Raji (cell line): Measurements from ENCODE around the gene INHBA.

Source experiments
- POLR2A ChIP-seq: IDR thresholded peaks from 2 replicates; pipeline ENCODE4 v1.6.1; 2011; ENCODE audit warnings: low read depth, low read length, control low read depth; ENCODE audit not compliant: insufficient read depth

Gene INHBA

GRCh38 chr7:41729059-41729458 lies 26.2 kb upstream of the INHBA start:
- no peak for TF ChIP-seq POLR2A

- TF ChIP-seq POLR2A: no peak
Observed at GRCh38 chr7:41725013-41725412, 22.1 kb upstream of the INHBA start.

DNA sequence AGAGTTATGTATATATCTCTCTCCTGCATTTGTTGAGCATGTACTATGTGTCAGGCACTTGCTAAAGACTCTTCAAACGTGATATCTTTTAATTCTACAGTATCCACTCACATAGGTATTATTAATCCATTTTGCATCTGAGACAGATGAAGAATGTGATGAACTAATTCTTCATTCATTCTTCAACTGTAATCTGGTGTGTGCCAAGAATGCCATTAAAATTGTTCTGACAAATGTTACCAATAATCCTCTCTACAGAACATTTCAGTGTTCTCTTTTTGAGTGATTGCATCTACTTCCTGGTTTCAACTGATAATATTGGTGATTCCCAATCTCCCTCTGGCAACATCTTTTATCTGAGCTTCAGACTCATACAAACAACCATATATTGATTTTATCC lies 18.0 kb upstream of the INHBA start:
- TF ChIP-seq POLR2A: no peak

DNA sequence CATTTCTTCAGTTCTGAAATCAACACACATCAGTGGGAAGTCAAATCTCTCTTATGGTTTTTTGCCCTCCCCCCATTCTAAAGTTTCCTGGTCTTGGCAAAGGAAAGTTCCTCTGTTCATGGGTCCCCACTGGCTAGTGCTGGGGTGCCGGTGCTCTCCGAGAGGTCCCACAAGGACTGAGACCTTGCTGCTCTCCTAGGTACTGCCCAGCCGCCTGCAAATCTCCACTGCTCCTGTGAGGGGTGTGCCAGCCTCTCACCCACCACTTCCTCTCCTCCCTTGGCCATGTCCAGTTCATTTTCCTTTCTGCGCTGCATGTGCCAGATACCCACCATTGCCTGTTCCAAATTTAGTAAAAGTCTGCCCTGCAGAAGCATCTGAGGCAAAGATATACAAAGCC lies 17.2 kb upstream of the INHBA start:
- TF ChIP-seq POLR2A: no peak

DNA sequence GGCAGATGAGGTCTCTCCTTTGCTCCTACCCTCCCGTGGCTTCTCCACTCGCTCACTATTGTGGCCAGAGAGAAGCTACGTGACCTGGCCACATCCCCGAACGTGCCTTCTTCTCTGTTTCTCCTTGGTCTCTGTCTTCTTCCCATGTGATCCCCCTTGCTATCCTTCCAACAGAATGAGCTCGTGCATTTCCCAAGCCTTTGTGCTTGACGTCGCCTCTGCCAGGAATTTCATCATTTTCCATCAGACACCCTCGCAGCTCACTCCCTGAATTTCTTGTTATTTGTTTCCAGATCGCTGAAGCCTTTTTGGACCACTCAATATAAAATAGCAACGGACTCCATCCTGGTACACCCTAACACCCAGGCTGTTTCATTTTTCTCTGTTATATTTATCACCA lies 13.8 kb upstream of the INHBA start:
- no peak for TF ChIP-seq POLR2A

DNA sequence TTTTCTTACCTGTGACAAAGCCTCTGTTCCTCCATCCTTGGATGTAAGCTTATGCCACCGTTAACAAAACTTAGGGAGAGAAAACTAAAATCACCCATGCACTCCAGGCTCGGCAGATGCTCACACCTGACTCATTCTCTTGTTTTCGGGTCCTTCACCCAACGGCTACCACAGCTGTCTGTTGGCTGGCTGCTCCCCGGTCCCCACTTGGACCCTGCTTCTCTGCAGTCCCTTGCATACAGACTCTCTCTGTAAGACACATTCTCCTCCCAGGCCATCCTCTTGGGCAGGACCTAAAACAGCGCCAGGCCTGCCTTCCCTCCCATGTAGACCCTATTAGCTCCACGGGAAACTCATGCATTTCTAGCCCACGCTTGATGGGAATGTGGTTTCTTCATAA lies 12.1 kb upstream of the INHBA start:
- TF ChIP-seq POLR2A: no peak

- TF ChIP-seq POLR2A: no peak
Observed at GRCh38 chr7:41711283-41712064, 8.6 kb upstream of the INHBA start.

GRCh38 chr7:41710838-41711237 lies 7.9 kb upstream of the INHBA start:
- no peak for TF ChIP-seq POLR2A

DNA sequence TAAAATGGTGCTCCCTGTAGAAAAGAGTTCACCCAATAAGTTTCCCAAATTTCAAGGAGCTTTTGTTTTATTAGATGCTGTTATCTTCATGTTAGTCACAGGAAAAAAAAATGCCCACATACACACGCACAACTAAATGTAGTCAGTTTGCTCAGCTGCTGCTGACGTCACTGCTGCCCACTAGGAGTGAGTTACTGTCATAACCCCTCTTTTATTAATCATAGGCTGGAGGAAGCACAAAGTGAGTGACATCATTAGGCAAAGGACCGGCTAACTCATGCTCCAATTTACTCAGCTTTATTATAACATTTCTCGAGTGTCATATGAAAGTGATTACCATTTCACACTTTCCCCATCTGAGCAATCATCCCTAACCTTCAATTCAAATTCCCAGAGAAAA lies 6.7 kb upstream of the INHBA start:
- no peak for TF ChIP-seq POLR2A

- no peak for TF ChIP-seq POLR2A
Observed at GRCh38 chr7:41708581-41709358, 5.9 kb upstream of the INHBA start.

DNA sequence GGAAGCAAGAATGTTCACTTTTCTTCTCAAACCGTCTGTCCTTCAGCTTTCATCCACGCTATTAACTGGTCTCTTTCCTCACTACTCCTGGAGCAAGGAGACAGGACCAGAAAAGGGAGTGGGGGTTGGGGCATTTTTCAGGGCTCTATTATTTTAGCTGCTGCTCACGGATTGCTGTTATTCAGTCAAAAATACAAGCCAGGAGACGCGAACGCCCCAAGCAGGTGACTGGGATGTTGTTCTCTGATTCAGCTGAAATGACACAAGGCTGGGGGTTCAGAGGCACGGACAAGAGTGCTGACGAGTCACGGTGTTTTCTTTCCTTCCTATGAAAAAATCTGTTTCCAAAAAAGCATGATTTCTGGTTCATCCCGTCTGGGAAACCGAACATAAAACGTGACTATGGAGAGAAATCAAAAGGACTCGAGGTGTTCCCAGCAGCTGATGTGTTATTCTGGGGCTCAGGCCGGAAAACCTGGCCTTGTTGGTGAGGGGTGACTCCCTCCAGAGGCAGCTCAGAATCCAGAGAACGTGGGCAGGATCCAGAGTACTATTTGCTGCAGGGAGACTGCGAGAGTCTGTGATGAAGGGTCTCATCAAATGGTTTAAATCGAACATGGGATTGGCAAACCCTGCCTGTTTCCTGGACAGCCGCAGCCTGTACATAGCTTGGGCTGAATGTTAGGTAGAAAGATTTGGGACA lies 3.5 kb upstream of the INHBA start:
- TF ChIP-seq POLR2A: no peak

DNA sequence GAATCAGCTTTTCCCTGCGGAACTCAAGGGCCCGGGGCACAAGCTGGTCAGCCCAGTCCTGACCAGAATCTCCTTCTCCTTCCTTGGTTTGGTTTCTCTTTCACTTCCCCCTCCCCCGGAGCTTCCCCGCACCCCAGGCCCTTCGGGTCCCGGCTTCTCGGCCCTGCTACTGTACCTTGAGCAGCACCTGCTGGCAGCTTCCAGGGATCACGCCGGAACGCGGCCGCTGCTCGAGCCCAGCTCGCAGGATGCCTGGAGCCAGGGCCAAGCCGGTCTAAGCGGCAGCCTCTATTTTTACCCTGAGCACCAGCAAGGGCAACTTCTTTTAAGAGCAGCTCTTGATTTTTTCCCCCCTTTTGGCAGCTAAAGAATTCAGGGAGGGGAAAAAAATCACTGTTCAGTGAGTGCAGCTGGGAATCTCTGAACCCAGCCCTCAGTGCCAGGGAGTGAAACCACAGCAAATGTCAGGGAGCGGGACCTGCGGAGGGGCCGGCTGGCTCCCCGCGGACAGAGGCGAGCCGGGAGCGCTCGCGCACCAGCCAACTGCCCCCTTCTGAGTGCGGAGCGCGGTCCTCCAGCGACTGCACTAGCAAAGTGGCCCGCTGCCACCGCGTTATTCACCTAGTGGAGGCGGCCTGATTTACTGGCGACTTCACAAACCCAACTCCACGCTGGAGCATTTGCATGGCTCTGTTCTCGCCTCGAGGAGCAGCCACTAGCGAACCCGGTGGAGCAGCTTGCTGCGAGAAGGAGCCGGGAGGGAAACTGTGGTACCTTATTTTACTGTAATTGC lies 2.4 kb upstream of the INHBA start:
- TF ChIP-seq POLR2A: no peak

DNA sequence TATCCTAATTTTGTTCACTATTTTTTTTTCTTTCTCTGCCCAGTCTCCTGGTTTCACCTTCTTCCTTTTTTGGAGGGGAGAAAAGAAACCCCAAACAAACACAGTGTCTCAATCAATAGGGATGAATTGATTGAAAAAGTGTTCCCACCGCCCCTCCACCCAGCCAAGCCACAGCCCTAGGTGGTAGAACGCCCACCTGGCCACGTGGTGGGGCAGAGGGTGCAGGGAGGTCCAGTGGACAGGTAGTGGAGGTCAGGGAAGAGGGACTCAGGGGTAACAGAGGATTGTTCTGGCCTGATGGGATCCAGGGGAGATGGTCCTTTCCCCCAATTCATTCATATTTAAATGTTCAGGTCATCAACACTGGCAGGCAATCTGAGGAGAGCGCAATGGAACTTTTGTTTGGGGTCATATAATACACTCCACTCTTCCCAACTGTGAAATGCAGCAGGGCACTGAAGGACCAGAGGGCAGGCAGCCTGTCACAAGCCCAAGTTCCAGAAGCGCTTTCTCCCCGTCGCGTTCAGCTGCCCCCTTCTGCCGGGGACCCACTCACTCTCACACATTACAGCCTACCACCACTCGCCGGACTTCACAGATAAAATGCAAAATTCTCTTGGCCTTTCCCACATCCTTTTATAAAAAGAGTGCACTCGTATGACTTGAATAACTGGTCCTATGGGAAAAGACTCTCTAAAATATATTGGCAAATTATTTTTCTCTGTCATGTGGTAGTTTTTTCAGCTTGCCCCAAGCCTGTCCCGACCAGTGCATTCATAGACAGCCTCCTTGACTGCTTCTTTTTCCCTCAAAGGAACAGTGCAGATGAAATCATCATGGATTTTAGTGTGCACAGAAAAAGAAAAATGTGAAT lies 1.6 kb downstream of the INHBA start:
- no peak for TF ChIP-seq POLR2A

DNA sequence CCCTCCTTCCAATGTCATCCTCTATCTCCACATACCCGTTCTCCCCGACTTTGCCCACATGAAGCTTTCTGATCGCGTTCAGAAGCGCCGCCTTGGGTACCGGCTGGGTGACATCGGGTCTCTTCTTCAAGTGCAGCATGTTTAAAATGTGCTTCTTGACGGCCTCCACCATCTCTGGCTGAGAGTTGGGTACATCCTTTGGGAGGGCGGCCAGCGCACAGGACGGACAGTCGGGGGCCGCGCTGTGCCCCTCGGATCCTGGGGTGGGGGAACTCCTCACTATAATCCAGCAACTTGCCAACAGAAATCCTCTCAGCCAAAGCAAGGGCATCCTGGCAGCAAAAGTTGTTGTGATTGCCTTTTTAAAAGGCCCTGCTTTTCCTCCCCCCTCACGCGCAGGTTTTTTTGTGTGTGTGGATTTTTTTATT lies 2.8 kb downstream of the INHBA start:
- no peak for TF ChIP-seq POLR2A
